ENCODE results near the gene CD48.

CD48 gene

DNA sequence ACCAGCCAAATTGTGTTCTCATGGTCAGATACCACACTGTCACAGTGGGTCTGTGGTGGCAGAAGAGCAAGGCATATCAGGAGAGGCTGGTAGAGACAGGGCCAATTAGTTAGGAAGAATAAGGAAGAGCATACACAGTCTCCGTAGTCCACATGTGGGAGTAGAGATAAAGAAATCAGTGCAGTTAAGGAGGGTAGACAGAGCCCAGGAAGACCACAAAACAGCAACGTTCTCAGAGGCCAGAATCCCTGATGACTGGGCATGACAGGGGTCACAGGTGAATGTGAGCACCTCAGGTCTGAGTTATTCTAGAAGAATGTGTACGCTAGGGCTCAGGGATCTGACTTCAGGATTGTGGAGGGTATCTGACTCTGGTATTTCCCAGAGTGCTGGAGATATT lies 31.7 kb downstream of the CD48 start:
- no peaks in the 10 kb centered on the region for H3K4me1 ChIP-seq (ENCODE audit: control insufficient read depth, insufficient read depth, low read length)
- H3K27me3 ChIP-seq (ENCODE audit: control insufficient read depth, insufficient read depth, low read length, poor library complexity, severe bottlenecking), result no peaks in the 10 kb centered on the region
- no peaks in the 10 kb centered on the region for H3K9me3 ChIP-seq (ENCODE audit: control insufficient read depth, low read length)
- no peak overlapping the region for H3K27ac ChIP-seq (ENCODE audit: insufficient read depth, low read depth, low read length, poor library complexity, severe bottlenecking)
- no peaks in the 10 kb centered on the region for H3K36me3 ChIP-seq (ENCODE audit: control insufficient read depth, insufficient read depth, low read length)
- H3K4me3 ChIP-seq (ENCODE audit: insufficient read depth, low read depth, low read length), result no peak overlapping the region
- WGBS, 2 experiments, result 93 to 94% methylated on average over 3 of the region's 3 CpGs

DNA sequence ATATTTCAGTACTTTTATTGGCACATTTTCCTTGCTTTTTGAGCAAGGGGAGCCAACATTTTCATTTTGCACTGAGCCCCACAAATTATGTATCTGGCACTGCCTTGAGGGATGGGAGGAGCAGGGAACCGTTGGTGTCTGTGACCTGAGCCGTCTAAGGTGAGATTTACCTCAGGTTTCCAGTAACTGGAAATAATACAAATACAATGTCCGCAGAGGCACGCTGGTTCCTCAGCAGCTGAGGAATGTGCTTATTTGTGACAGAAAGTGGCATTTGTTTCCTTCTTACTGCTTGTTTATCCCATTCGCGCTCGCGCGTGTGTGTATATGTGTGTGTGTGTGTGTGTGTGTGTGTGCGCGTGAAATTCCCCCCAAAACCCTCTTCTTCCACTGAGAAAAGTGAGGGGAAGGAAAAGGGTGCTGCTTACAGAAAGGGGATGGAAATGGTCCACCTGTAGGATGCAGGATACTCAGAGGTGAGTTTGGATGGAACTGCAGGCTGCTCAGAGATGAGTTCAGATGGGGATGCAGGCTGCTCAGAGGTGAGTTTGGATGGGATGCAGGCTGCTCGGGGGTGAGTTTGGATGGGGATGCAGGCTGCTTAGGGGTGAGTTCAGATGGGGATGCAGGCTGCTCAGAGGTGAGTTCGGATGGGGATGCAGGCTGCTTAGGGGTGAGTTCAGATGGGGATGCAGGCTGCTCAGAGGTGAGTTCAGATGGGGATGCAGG lies 34.6 kb downstream of the CD48 start:
- Histone ChIP-seq H3K9me3 (ENCODE audit: control insufficient read depth, low read length) (no peaks in the 10 kb centered on the region), H3K4me1 (ENCODE audit: control insufficient read depth, insufficient read depth, low read length) (no peaks in the 10 kb centered on the region), H3K27me3 (ENCODE audit: control insufficient read depth, insufficient read depth, low read length, poor library complexity, severe bottlenecking) (no peaks in the 10 kb centered on the region), H3K4me3 (ENCODE audit: insufficient read depth, low read depth, low read length) (no peak overlapping the region), H3K27ac (ENCODE audit: insufficient read depth, low read depth, low read length, poor library complexity, severe bottlenecking) (no peak overlapping the region), H3K36me3 (ENCODE audit: control insufficient read depth, insufficient read depth, low read length) (no peaks in the 10 kb centered on the region)
- WGBS, 2 experiments, result 82 to 86% methylated on average over 13 of the region's 13 CpGs

GRCh38 chr1:160675641-160676410 lies 35.8 kb downstream of the CD48 start:
- Histone ChIP-seq H3K27ac (ENCODE audit: insufficient read depth, low read depth, low read length, poor library complexity, severe bottlenecking) (no peak overlapping the region), H3K36me3 (ENCODE audit: control insufficient read depth, insufficient read depth, low read length) (no peaks in the 10 kb centered on the region), H3K4me1 (ENCODE audit: control insufficient read depth, insufficient read depth, low read length) (no peaks in the 10 kb centered on the region)

DNA sequence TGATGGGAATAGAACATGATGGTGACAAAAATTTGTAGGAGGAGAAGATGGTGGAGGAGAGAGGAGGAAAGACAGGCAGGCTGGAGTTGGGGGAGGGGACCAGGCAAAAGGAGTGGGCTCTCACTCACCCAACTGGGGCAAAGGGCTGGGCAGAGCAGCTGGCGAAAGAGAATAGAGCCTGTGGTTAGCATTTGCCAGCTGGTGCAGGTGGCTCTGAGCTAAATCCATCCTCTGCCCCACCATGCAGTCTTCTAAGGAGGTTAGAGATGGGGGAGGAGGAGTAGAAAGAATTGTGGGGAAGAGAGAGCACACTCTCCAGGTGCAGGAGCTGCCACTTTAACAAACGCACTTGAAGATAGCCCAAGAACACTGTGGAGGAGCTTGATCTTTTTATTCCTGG lies 37.2 kb downstream of the CD48 start:
- Histone ChIP-seq H3K4me1 (ENCODE audit: control insufficient read depth, insufficient read depth, low read length) (no peaks in the 10 kb centered on the region), H3K27me3 (ENCODE audit: control insufficient read depth, insufficient read depth, low read length, poor library complexity, severe bottlenecking) (no peaks in the 10 kb centered on the region), H3K4me3 (ENCODE audit: insufficient read depth, low read depth, low read length) (no peak overlapping the region), H3K27ac (ENCODE audit: insufficient read depth, low read depth, low read length, poor library complexity, severe bottlenecking) (no peak overlapping the region), H3K9me3 (ENCODE audit: control insufficient read depth, low read length) (no peaks in the 10 kb centered on the region), H3K36me3 (ENCODE audit: control insufficient read depth, insufficient read depth, low read length) (no peaks in the 10 kb centered on the region)
- WGBS, 2 experiments, result 92 to 94% methylated on average over 2 of the region's 2 CpGs

More at GRCh38 chr1:160675641-160676410, 35.8 kb downstream of the CD48 start:
- Histone ChIP-seq H3K4me3 (ENCODE audit: insufficient read depth, low read depth, low read length) (no peak overlapping the region), H3K27me3 (ENCODE audit: control insufficient read depth, insufficient read depth, low read length, poor library complexity, severe bottlenecking) (no peaks in the 10 kb centered on the region), H3K9me3 (ENCODE audit: control insufficient read depth, low read length) (no peaks in the 10 kb centered on the region)
- 60 to 65% methylated on average over 6 of the region's 6 CpGs for WGBS, 2 experiments

DNA sequence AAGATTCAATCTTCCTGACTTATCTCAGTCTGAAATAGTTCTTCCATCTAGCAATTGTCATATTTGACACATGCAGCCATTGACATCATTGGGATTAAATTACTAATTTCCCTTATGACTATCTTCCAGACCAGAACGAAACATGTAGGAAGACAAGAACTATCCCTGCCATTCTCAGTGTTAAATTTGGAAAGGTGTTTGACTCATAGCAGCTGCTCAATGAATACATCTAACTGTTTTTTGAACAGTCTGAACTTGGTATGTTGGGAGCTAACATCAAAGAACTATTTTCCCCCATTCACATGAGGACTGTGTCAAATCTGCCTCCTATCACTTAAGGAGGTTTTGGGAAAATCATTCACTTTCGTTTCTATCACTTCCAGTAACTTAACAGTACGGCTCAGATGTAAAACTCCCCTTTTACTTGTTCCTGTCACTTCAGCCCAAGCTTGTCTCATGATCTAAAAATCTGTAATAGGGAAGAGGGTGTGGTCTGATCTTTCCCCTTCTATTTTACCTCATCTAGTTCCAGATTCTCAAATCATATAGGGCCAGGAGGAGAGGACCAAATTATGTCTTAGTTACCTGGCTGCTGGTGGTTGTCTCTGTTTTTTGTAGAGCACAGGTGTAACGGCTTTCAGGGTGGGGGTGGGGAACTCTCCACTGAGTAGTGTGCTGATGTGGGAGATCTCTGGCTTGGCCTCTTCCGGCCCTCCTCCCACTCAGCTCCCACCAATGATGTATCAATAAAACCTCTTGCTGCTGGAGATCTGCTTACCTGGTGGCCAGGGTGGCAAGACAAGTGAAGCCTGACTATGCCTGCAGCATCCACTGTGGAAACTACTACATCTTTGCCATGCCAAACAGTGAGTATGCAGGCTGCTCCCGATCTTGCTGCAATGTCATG lies 38.6 kb downstream of the CD48 start:
- Histone ChIP-seq H3K4me3 (ENCODE audit: insufficient read depth, low read depth, low read length) (no peak overlapping the region), H3K27me3 (ENCODE audit: control insufficient read depth, insufficient read depth, low read length, poor library complexity, severe bottlenecking) (no peaks in the 10 kb centered on the region), H3K36me3 (ENCODE audit: control insufficient read depth, insufficient read depth, low read length) (no peaks in the 10 kb centered on the region), H3K27ac (ENCODE audit: insufficient read depth, low read depth, low read length, poor library complexity, severe bottlenecking) (no peak overlapping the region), H3K4me1 (ENCODE audit: control insufficient read depth, insufficient read depth, low read length) (no peaks in the 10 kb centered on the region), H3K9me3 (ENCODE audit: control insufficient read depth, low read length) (no peaks in the 10 kb centered on the region)
- 88 to 90% methylated on average over 4 to 6 of the region's 6 CpGs for WGBS, 2 experiments

DNA sequence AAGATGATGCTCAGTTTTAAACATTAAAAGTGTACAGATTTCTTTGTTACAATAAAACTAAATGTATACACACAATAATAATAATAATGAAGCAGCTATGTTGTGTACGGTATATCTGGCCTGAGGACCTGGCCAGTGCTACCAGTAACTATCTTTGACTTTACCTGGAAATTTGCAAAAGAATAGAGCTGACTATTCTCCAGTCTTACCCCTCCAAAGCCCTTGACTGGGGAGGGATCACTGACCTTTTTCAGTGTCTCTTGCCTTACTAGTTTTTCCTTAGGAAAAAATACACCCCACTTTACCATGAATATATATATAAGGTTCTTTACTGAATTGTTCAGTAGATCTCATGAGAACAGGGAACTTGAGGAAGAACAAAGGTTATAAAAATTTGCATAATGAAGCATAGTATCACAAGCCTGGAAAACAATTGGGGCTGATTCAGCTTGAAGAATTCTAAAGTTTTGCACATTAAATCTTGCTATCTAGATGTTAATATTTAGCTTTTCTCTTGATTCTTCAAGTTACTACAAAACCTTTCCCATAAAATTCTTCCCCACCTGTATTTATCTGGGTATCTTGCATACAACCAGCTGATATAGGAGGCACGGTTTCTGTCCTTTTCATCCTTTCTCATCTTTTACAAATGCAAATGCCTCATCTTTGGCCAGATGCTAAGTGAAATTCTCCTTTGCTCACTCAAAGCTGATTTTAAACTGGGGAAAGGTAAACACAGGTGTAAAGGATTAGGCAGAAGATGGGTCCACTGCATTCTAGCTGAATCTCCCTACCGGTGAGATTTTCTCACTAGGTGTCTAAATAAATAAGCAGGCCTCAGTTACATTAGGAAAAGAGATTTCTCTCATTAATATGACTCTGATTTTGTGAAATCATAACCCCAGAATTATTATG lies 39.8 kb downstream of the CD48 start:
- Histone ChIP-seq H3K4me1 (ENCODE audit: control insufficient read depth, insufficient read depth, low read length) (no peaks in the 10 kb centered on the region), H3K36me3 (ENCODE audit: control insufficient read depth, insufficient read depth, low read length) (no peaks in the 10 kb centered on the region), H3K27me3 (ENCODE audit: control insufficient read depth, insufficient read depth, low read length, poor library complexity, severe bottlenecking) (no peaks in the 10 kb centered on the region), H3K4me3 (ENCODE audit: insufficient read depth, low read depth, low read length) (no peak overlapping the region), H3K9me3 (ENCODE audit: control insufficient read depth, low read length) (no peaks in the 10 kb centered on the region), H3K27ac (ENCODE audit: insufficient read depth, low read depth, low read length, poor library complexity, severe bottlenecking) (no peak overlapping the region)
- WGBS, 2 experiments, result 27 to 31% methylated on average over 3 of the region's 3 CpGs

DNA sequence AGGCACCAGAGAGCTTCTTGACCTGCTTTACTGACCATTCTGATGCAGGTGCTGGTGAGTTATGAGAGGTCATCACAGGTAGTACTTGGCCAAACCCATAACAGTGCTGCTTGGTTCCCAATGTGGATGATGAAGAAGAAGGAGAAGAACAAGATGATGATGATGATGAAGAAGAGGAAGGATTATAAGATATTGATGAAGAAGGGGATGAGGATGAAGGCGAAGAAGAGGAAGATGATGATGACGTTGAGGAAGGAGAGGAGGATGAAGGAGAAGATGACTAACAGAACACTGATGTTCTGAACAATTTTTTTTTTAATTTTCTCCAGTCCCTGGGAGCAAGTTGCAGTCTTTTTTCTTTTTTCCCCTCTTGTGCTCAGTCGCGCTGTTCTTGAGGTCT lies 40.9 kb downstream of the CD48 start:
- H3K27me3 ChIP-seq (ENCODE audit: control insufficient read depth, insufficient read depth, low read length, poor library complexity, severe bottlenecking), result no peaks in the 10 kb centered on the region
- no peaks in the 10 kb centered on the region for H3K4me1 ChIP-seq (ENCODE audit: control insufficient read depth, insufficient read depth, low read length)
- no peaks in the 10 kb centered on the region for H3K36me3 ChIP-seq (ENCODE audit: control insufficient read depth, insufficient read depth, low read length)
- no peak overlapping the region for H3K4me3 ChIP-seq (ENCODE audit: insufficient read depth, low read depth, low read length)
- no peaks in the 10 kb centered on the region for H3K9me3 ChIP-seq (ENCODE audit: control insufficient read depth, low read length)
- H3K27ac ChIP-seq (ENCODE audit: insufficient read depth, low read depth, low read length, poor library complexity, severe bottlenecking), result no peak overlapping the region
- WGBS, 2 experiments, result 88 to 99% methylated on average over 2 to 4 of the region's 4 CpGs

- no peaks in the 10 kb centered on the region for H3K4me1 ChIP-seq (ENCODE audit: control insufficient read depth, insufficient read depth, low read length)
- 91 to 96% methylated on average over 16 to 20 of the region's 20 CpGs for WGBS, 2 experiments
- no peaks in the 10 kb centered on the region for H3K27me3 ChIP-seq (ENCODE audit: control insufficient read depth, insufficient read depth, low read length, poor library complexity, severe bottlenecking)
- H3K9me3 ChIP-seq (ENCODE audit: control insufficient read depth, low read length), result no peaks in the 10 kb centered on the region
- H3K36me3 ChIP-seq (ENCODE audit: control insufficient read depth, insufficient read depth, low read length), result no peaks in the 10 kb centered on the region
- H3K27ac ChIP-seq (ENCODE audit: insufficient read depth, low read depth, low read length, poor library complexity, severe bottlenecking), result no peak overlapping the region
- H3K4me3 ChIP-seq (ENCODE audit: insufficient read depth, low read depth, low read length), result no peak overlapping the region
These were observed 41.8 kb downstream of the CD48 start for GRCh38 chr1:160669802-160670201.

- no peaks in the 10 kb centered on the region for H3K4me1 ChIP-seq (ENCODE audit: control insufficient read depth, insufficient read depth, low read length)
- no peak overlapping the region for H3K27ac ChIP-seq (ENCODE audit: insufficient read depth, low read depth, low read length, poor library complexity, severe bottlenecking)
- H3K36me3 ChIP-seq (ENCODE audit: control insufficient read depth, insufficient read depth, low read length), result no peaks in the 10 kb centered on the region
- H3K9me3 ChIP-seq (ENCODE audit: control insufficient read depth, low read length), result no peaks in the 10 kb centered on the region
- H3K27me3 ChIP-seq (ENCODE audit: control insufficient read depth, insufficient read depth, low read length, poor library complexity, severe bottlenecking), result no peaks in the 10 kb centered on the region
- H3K4me3 ChIP-seq (ENCODE audit: insufficient read depth, low read depth, low read length), result no peak overlapping the region
These were observed 42.3 kb downstream of the CD48 start for GRCh38 chr1:160669276-160669675.

Data from ectodermal cell (in vitro differentiated cells).